ENCODE data around the gene ACTN1.

Gene ACTN1

GRCh38 chr14:68840454-68840853 is 138.6 kb downstream of the ACTN1 start:
- Histone ChIP-seq H2BK120ac (ENCODE audit: low read depth, low read length) (no peak overlapping the region), H2BK12ac (ENCODE audit: low read length in 2 of 2) (no peak overlapping the region), H3K9ac (ENCODE audit: low read length) (no peak overlapping the region), H2AFZ (ENCODE audit: low read depth, low read length) (no peak overlapping the region), H3K4ac (ENCODE audit: low read depth in 1 of 2, low read length in 2 of 2) (no peak overlapping the region), H3K4me3 (ENCODE audit: insufficient read depth in 1 of 2, low read depth in 1 of 2, low read length in 2 of 2) (no peak overlapping the region), H4K8ac (ENCODE audit: low read length) (no peak overlapping the region), H3K14ac (ENCODE audit: low read length in 2 of 2) (no peak overlapping the region), H3K18ac (ENCODE audit: low read depth in 1 of 2, low read length in 2 of 2) (no peak overlapping the region), H3K27me3 (ENCODE audit: control insufficient read depth in 1 of 2, insufficient read depth in 1 of 2, low read length in 2 of 2) (no peaks in the 10 kb centered on the region), H3K36me3 (ENCODE audit: control insufficient read depth in 1 of 2, insufficient read depth in 2 of 2, low read depth in 1 of 2, low read length in 2 of 2) (peaks cover 0 to 6% of the 10 kb centered on the region in 2 experiments), H3K27ac (ENCODE audit: low read length, poor library complexity, severe bottlenecking) (no peak overlapping the region), H3K79me1 (replicated peaks; ENCODE audit: low read length, poor library complexity, severe bottlenecking) (no peaks in the 10 kb centered on the region), H2BK15ac (ENCODE audit: low read depth, poor library complexity, severe bottlenecking) (no peak overlapping the region), H3K4me1 (ENCODE audit: control insufficient read depth, insufficient read depth, low read depth, low read length) (peaks cover 5% of the 10 kb centered on the region), H3K4me2 (ENCODE audit: low read length, poor library complexity, severe bottlenecking) (no peak overlapping the region), H3K23ac (ENCODE audit: low read length in 2 of 2) (no peak overlapping the region), H4K91ac (ENCODE audit: low read length) (no peak overlapping the region), H2BK5ac (ENCODE audit: low read depth, low read length, poor library complexity, severe bottlenecking) (no peak overlapping the region), H3K9me3 (ENCODE audit: control insufficient read depth, low read length) (peaks cover 21% of the 10 kb centered on the region), H2AK5ac (ENCODE audit: low read length, severe bottlenecking) (no peak overlapping the region)
- DNase-seq: no peak
- WGBS: 99% methylated on average over 2 of the region's 2 CpGs

DNA sequence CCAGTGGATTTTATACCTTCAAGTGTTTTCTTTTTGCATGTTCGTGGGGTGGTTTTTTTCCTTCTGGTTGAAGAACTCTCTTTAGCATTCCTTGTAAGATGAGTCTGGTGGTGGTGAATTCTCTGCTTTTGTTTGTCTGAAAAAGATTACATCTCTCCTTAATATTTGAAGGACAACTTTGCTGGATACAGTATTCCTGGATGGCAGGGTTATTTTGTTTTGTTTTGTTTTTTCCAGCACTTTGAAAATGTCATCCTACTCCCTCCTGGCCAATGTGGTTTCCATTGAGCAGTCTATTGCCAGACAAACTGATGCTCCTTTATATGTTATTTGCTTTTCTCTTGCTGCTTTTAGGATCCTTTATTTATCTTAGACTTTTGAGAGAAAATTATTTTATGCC is 143.0 kb downstream of the ACTN1 start:
- H3K27me3 ChIP-seq (ENCODE audit: control insufficient read depth in 1 of 2, insufficient read depth in 1 of 2, low read length in 2 of 2): no peaks in the 10 kb centered on the region
- H3K4ac ChIP-seq (ENCODE audit: low read depth in 1 of 2, low read length in 2 of 2): no peak overlapping the region
- no peak overlapping the region for H2BK5ac ChIP-seq (ENCODE audit: low read depth, low read length, poor library complexity, severe bottlenecking)
- peaks cover 24% of the 10 kb centered on the region for H3K9me3 ChIP-seq (ENCODE audit: control insufficient read depth, low read length)
- H3K4me2 ChIP-seq (ENCODE audit: low read length, poor library complexity, severe bottlenecking): no peak overlapping the region
- no peak overlapping the region for H3K27ac ChIP-seq (ENCODE audit: low read length, poor library complexity, severe bottlenecking)
- no peak overlapping the region for H3K4me3 ChIP-seq (ENCODE audit: insufficient read depth in 1 of 2, low read depth in 1 of 2, low read length in 2 of 2)
- H3K23ac ChIP-seq (ENCODE audit: low read length in 2 of 2): no peak overlapping the region
- 89% methylated on average over 1 of the region's 1 CpG for WGBS
- H3K4me1 ChIP-seq (ENCODE audit: control insufficient read depth, insufficient read depth, low read depth, low read length): no peaks in the 10 kb centered on the region
- no peak overlapping the region for H4K8ac ChIP-seq (ENCODE audit: low read length)
- peaks cover 0 to 8% of the 10 kb centered on the region in 2 experiments for H3K36me3 ChIP-seq (ENCODE audit: control insufficient read depth in 1 of 2, insufficient read depth in 2 of 2, low read depth in 1 of 2, low read length in 2 of 2)
- H2BK120ac ChIP-seq (ENCODE audit: low read depth, low read length): no peak overlapping the region
- no peak overlapping the region for H3K14ac ChIP-seq (ENCODE audit: low read length in 2 of 2)
- no peaks in the 10 kb centered on the region for H3K79me1 ChIP-seq (replicated peaks; ENCODE audit: low read length, poor library complexity, severe bottlenecking)
- H2AK5ac ChIP-seq (ENCODE audit: low read length, severe bottlenecking): no peak overlapping the region
- H4K91ac ChIP-seq (ENCODE audit: low read length): no peak overlapping the region
- no peak overlapping the region for H3K9ac ChIP-seq (ENCODE audit: low read length)
- no peak overlapping the region for H2BK15ac ChIP-seq (ENCODE audit: low read depth, poor library complexity, severe bottlenecking)
- H2AFZ ChIP-seq (ENCODE audit: low read depth, low read length): no peak overlapping the region
- H3K18ac ChIP-seq (ENCODE audit: low read depth in 1 of 2, low read length in 2 of 2): no peak overlapping the region
- no peak for DNase-seq
- H2BK12ac ChIP-seq (ENCODE audit: low read length in 2 of 2): no peak overlapping the region

- H3K4me1 ChIP-seq (ENCODE audit: control insufficient read depth, insufficient read depth, low read depth, low read length): no peaks in the 10 kb centered on the region
- H3K79me1 ChIP-seq (replicated peaks; ENCODE audit: low read length, poor library complexity, severe bottlenecking): no peaks in the 10 kb centered on the region
- no peak overlapping the region for H2BK5ac ChIP-seq (ENCODE audit: low read depth, low read length, poor library complexity, severe bottlenecking)
- no peak overlapping the region for H2BK120ac ChIP-seq (ENCODE audit: low read depth, low read length)
- no peak overlapping the region for H2BK15ac ChIP-seq (ENCODE audit: low read depth, poor library complexity, severe bottlenecking)
- H3K27me3 ChIP-seq (ENCODE audit: control insufficient read depth in 1 of 2, insufficient read depth in 1 of 2, low read length in 2 of 2): no peaks in the 10 kb centered on the region
- peaks cover 24% of the 10 kb centered on the region for H3K9me3 ChIP-seq (ENCODE audit: control insufficient read depth, low read length)
- no peak overlapping the region for H4K91ac ChIP-seq (ENCODE audit: low read length)
- no peak overlapping the region for H3K4me2 ChIP-seq (ENCODE audit: low read length, poor library complexity, severe bottlenecking)
- no peak overlapping the region for H2AK5ac ChIP-seq (ENCODE audit: low read length, severe bottlenecking)
- H3K4ac ChIP-seq (ENCODE audit: low read depth in 1 of 2, low read length in 2 of 2): no peak overlapping the region
- H2AFZ ChIP-seq (ENCODE audit: low read depth, low read length): no peak overlapping the region
- no peak overlapping the region for H3K9ac ChIP-seq (ENCODE audit: low read length)
- no peak overlapping the region for H2BK12ac ChIP-seq (ENCODE audit: low read length in 2 of 2)
- WGBS: 90% methylated on average over 3 of the region's 6 CpGs
- no peak overlapping the region for H3K14ac ChIP-seq (ENCODE audit: low read length in 2 of 2)
- no peak for DNase-seq
- no peak overlapping the region for H3K27ac ChIP-seq (ENCODE audit: low read length, poor library complexity, severe bottlenecking)
- peaks cover 0 to 8% of the 10 kb centered on the region in 2 experiments for H3K36me3 ChIP-seq (ENCODE audit: control insufficient read depth in 1 of 2, insufficient read depth in 2 of 2, low read depth in 1 of 2, low read length in 2 of 2)
- H3K4me3 ChIP-seq (ENCODE audit: insufficient read depth in 1 of 2, low read depth in 1 of 2, low read length in 2 of 2): no peak overlapping the region
- H3K23ac ChIP-seq (ENCODE audit: low read length in 2 of 2): no peak overlapping the region
- H4K8ac ChIP-seq (ENCODE audit: low read length): no peak overlapping the region
- H3K18ac ChIP-seq (ENCODE audit: low read depth in 1 of 2, low read length in 2 of 2): no peak overlapping the region
Measured at GRCh38 chr14:68834816-68835215, 144.3 kb downstream of the ACTN1 start.

- no peak for DNase-seq
- Histone ChIP-seq H3K27ac (ENCODE audit: low read length, poor library complexity, severe bottlenecking) (no peak overlapping the region), H4K91ac (ENCODE audit: low read length) (no peak overlapping the region), H2BK15ac (ENCODE audit: low read depth, poor library complexity, severe bottlenecking) (no peak overlapping the region), H2BK120ac (ENCODE audit: low read depth, low read length) (no peak overlapping the region), H2BK12ac (ENCODE audit: low read length in 2 of 2) (no peak overlapping the region), H3K36me3 (ENCODE audit: control insufficient read depth in 1 of 2, insufficient read depth in 2 of 2, low read depth in 1 of 2, low read length in 2 of 2) (no peaks in the 10 kb centered on the region), H3K14ac (ENCODE audit: low read length in 2 of 2) (no peak overlapping the region), H3K9ac (ENCODE audit: low read length) (no peak overlapping the region), H3K4me2 (ENCODE audit: low read length, poor library complexity, severe bottlenecking) (no peak overlapping the region), H2BK5ac (ENCODE audit: low read depth, low read length, poor library complexity, severe bottlenecking) (no peak overlapping the region), H3K4me1 (ENCODE audit: control insufficient read depth, insufficient read depth, low read depth, low read length) (peaks cover 8% of the 10 kb centered on the region), H3K9me3 (ENCODE audit: control insufficient read depth, low read length) (no peaks in the 10 kb centered on the region), H2AK5ac (ENCODE audit: low read length, severe bottlenecking) (no peak overlapping the region), H3K18ac (ENCODE audit: low read depth in 1 of 2, low read length in 2 of 2) (no peak overlapping the region), H4K8ac (ENCODE audit: low read length) (no peak overlapping the region), H3K79me1 (replicated peaks; ENCODE audit: low read length, poor library complexity, severe bottlenecking) (no peaks in the 10 kb centered on the region), H3K4ac (ENCODE audit: low read depth in 1 of 2, low read length in 2 of 2) (no peak overlapping the region), H3K23ac (ENCODE audit: low read length in 2 of 2) (no peak overlapping the region), H3K27me3 (ENCODE audit: control insufficient read depth in 1 of 2, insufficient read depth in 1 of 2, low read length in 2 of 2) (no peaks in the 10 kb centered on the region), H2AFZ (ENCODE audit: low read depth, low read length) (no peak overlapping the region), H3K4me3 (ENCODE audit: insufficient read depth in 1 of 2, low read depth in 1 of 2, low read length in 2 of 2) (no peak overlapping the region)
Measured at GRCh38 chr14:68828698-68829097, 150.4 kb downstream of the ACTN1 start.
